Testis (tissue), 2 donors: Measurements from ENCODE around the gene ABCB6.

ENCODE experiments used
- CTCF ChIP-seq, 3 experiments: fragments of 450-650 bp in 2 of 3; fragments of 200-600 bp in 1 of 3; sonication (generic) in 1 of 3; IDR thresholded peaks; one replicate each; pipeline ENCODE4 v1.5.1; 2016 to 2019; ENCODE audit warnings: antibody characterized with exemption in 3 of 3, mild to moderate bottlenecking in 2 of 3, moderate library complexity in 1 of 3
- POLR2A ChIP-seq: fragments of 450-650 bp; IDR thresholded peaks from one replicate; pipeline ENCODE4 v1.6.1; 2017; ENCODE audit warnings: antibody characterized with exemption, mild to moderate bottlenecking, moderate library complexity

- TF ChIP-seq POLR2A (no peak), CTCF (IDR thresholded peaks at IDR 0.05) (no peak)
Measured at GRCh38 chr2:219219784-219220532, 1.2 kb upstream of the ABCB6 start.
